ENCODE data around the gene FAM180B.
A peak's percentile ranks its signal among the peaks of the same experiment; 100 is the strongest.
"Not testable (repeated sequence)": the region's sequence is repeated elsewhere in the genome, so short reads cannot be mapped to it uniquely, and the experiment has no call there.

The FAM180B gene, protein sequence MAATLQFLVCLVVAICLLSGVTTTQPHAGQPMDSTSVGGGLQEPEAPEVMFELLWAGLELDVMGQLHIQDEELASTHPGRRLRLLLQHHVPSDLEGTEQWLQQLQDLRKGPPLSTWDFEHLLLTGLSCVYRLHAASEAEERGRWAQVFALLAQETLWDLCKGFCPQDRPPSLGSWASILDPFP

DNA sequence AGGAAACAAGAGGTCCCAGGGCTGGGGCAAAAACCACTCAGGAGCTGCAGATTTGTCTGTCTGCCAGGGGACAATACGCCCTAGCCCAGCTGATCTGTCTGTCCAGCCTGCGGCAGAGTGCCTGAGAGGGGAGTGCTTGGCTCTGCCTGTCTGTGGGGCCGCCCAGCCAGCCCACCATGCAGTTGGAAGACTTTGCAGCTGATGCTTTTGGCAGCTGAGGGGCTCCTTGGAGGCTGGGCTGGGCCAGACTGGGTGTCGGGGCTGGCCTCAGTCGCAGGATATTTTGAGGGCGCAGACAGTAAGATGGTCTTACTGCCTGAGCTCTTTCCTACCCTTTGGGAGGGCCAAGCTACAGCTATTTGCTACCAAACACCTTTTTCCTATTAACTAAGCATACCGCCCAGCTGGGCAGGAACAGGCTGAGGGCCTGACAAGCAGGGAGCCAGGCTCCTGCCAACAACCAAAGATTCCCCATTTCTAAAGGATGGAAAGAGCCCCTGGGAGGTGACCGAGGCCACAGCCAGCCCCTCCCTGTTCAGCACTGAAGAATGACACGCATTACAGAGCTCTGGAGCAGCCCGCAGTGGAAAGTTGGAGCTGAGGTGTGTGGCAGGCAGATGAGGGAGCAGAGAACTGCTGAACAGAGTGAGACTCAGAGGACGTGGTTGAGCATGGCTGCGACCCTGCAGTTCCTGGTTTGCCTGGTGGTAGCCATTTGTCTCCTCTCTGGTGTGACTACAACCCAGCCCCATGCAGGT is at the start of gene FAM180B:
Gene FAM180B (plus strand): TSS at position 581 of the 758 bp plus-strand sequence. CDS start 91 bp downstream, at position 672.
- TF ChIP-seq, protein P1, sequence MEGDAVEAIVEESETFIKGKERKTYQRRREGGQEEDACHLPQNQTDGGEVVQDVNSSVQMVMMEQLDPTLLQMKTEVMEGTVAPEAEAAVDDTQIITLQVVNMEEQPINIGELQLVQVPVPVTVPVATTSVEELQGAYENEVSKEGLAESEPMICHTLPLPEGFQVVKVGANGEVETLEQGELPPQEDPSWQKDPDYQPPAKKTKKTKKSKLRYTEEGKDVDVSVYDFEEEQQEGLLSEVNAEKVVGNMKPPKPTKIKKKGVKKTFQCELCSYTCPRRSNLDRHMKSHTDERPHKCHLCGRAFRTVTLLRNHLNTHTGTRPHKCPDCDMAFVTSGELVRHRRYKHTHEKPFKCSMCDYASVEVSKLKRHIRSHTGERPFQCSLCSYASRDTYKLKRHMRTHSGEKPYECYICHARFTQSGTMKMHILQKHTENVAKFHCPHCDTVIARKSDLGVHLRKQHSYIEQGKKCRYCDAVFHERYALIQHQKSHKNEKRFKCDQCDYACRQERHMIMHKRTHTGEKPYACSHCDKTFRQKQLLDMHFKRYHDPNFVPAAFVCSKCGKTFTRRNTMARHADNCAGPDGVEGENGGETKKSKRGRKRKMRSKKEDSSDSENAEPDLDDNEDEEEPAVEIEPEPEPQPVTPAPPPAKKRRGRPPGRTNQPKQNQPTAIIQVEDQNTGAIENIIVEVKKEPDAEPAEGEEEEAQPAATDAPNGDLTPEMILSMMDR (conservative IDR thresholded peaks at IDR 0.05) = no peak
- no peak within 1 kb of the TSS for H3K27ac ChIP-seq

DNA sequence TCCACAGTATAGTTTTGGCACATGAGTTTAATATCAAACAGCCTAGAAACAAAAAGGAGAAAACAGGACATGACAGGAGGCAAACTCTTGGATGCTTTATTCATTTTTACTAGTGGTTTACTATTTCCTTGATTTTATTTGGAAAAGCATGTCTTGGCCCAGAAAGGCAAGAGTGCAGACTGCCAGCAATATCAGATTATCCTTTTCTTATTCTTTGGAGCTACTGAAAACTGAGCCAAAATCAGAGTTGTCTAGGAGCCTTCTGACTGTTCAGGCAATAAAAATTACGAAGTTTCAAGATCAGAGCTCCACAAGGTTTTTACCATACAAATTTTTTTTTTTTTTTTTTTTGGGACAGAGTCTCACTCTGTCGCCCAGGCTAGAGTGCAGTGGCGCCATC is 49.6 kb upstream of the FAM180B start:
- TF ChIP-seq, protein P1 (conservative IDR thresholded peaks at IDR 0.05) = no peak
- peak overlapping the region; percentile 63 for H3K27ac ChIP-seq

DNA sequence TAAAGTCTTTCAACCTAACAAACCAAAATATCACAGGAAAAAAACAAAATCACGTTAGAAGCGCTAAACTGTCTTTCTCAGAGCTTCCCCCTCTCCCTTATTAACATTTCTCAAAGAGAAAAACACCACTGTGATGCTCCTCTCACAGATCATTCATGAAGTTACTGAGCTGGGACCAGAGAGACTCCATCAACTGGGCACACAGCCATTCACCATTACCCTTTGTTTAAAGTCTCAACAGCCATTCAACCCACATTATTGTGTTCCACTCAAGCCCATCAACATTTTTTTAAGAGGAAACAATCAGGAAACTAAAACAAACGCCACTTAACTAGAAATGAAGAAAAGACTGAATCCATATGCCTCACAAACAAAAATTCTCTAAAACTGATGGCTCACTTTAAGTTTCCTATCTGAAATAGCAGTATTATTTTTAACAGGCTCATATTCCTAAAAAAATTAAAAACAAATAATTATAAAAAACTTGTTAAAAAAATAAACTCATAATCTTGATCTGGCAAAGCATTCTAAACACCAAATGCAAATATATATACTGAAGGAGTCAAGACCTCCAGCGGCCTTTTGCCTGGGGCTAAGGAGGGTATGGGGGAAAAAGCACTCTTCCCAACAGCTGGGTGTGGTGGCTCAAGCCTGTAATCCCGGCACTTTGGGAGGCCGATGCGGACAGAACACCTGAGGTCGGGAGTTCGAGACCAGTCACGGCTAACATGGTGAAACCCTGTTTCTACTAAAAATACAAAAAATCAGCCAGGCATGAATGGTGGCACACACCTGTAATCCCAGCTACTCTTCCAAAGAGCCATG is 47.5 kb upstream of the FAM180B start:
- TF ChIP-seq, protein P1 (conservative IDR thresholded peaks at IDR 0.05) = no peak
- H3K27ac ChIP-seq = peak overlapping the region; percentile 63

DNA sequence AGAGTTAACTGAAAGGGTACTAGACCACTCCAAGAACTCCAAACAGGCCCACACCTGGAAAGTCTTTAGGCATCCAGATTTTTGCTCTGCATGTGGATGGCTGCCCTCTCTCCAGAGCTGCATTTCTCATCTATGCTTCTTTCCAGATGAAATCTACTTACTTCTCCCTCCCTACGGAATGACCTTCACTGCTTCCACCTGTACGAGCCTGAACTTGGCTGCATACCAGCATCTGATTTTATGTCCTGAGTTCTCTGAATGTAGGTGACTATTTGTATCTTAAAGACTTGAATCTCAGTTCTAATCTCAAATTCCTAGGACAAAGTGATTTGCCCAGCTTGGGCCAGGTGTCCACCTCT is 46.8 kb upstream of the FAM180B start:
- TF ChIP-seq, protein P1 (conservative IDR thresholded peaks at IDR 0.05) = no peak
- peak overlapping the region; percentile 63 for H3K27ac ChIP-seq

DNA sequence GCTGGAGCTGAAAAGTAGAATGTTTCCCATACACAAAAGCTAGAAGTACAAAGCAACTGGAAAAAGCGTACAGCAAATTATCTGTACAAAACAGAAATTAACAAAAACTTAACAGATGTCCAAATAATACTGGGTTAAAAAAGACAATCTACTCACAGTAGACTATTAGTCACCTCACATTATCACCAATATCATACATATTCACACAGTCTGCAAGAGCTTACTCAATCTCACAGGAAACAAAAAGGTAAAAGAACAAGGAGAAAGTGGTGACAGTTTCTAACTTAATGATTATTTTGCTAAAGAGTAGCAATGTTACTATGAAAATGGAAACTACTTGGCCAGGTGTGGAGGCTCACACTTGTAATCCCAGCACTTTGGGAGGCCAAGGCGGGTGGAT is 45.4 kb upstream of the FAM180B start:
- TF ChIP-seq, protein P1 (conservative IDR thresholded peaks at IDR 0.05) = no peak
- no peak overlapping the region for H3K27ac ChIP-seq

DNA sequence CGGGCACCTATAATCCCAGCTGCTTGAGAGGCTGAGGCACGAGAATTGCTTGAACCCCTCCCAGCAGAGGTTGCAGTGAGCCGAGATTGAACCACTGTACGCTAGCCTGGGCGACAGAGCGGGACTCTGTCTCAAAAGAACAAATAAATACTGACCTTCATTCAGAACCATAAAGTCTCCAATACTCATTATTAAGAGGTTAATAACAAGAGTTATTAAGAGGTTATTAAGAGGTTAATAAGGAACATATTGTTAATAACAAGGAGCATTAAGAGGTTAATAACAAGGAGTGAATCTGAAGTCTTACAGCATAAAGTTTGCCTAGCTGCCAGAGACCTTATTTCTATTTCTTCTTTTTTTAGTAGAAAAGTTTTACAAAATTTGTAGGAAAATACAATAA is 41.2 kb upstream of the FAM180B start:
- TF ChIP-seq, protein P1 (conservative IDR thresholded peaks at IDR 0.05) = no peak
- H3K27ac ChIP-seq = no peak overlapping the region

DNA sequence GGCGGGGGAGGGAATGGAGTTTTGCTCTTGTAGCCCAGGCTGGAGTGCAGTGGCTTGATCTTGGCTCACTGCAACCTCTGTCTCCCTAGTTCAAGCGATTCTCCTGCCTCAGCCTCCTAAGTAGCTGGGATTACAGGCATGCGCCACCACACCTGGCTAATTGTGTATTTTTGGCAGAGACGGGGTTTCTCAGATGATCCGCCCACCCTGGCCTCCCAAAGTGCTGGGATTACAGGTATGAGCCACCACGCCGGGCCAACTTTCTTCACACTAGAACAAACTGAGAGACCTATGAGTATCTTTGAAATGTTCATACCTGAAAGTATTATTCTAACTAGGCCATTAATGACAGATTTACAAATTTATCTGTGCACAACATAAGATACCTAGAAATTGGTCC is 40.2 kb upstream of the FAM180B start:
- H3K27ac ChIP-seq = not testable (repeated sequence)

All from VCaP (cell line).